Suppressor macrophage treated with lipopolysaccharide for 1 hour (primary cell): ENCODE data around the gene LCN6.

Source experiments
- DNase-seq, 3 donors: peaks; one replicate each; pipeline ENCODE4 v3.0.0-alpha.2; 2020 to 2022

Gene LCN6

DNA sequence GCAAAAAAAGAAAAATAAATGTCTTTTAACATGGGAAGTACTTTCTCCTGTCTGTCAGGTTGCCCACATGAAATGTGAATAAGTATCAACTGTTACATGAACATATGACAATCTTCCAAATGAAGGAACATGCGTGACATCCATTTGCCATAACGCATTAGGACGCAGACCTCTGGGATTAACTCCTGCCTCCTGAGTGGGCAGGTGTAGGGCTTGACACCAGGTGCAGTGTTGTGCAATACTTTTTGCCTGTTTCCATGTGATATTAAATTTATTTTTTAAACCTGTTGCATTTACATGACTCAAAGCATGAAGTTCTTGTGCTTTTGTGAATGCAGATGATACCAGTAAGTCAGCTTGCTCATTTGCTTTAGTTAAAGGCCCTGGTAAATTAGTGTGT, 34.1 kb upstream of the LCN6 start:
- no peak for DNase-seq

DNA sequence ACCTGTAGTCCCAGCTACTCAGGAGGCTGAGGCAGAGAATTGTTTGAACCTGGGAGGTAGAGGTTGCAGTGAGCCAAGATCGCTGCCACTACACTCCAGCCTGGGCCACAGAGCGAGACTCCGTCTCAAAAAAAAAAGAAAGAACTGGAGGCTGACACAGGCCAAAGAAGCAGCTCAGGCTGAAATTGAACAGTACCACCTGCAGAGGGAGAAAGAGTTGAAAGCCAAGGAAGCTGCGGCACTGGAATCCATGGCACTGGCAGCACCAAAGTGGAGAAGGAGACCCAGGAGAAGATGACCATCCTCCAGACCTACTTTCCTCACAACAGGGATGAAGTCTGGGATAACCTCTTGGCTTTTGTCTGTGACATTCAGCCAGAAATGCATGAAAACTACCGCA, 31.5 kb upstream of the LCN6 start:
- DNase-seq = no peak

DNA sequence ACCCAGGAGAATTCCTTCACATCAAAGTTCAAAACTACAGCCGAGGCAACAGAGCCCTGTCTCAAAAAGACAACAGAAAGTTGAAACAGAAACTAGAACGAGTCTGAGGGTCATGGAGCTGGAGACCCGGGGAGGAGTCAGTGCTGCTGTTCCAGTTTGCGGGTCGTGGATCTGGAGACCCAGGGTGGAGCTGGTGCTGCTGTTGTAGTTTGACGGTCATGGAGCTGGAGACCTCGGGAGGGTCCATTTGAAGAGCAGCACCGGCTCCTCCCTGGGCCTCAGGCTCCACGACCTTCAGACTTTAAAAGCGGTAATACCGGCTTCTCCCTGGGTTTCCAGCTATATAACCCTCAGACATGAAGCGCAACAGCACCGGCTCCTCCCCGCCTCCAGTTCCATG, 29.0 kb upstream of the LCN6 start:
- no peak for DNase-seq

DNA sequence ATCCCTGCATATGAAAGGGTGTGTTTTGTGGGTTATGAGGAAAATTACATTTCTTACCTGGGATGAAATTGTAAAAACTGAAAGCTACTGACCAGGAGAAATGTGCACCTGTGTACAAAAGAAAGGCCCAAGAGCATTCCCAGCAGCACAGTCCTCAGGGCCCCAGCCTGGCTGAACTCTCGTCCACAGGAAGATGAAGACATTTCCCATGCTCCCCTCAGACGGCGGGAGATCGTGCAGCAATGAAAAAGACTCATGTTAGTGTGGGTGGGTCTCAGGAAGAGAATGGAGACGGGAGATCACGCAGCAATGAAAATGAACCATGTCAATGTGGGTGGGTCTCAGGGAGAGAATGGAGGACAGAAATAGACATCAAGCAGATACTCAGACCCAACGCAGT, 28.6 kb upstream of the LCN6 start:
- no peak for DNase-seq

DNA sequence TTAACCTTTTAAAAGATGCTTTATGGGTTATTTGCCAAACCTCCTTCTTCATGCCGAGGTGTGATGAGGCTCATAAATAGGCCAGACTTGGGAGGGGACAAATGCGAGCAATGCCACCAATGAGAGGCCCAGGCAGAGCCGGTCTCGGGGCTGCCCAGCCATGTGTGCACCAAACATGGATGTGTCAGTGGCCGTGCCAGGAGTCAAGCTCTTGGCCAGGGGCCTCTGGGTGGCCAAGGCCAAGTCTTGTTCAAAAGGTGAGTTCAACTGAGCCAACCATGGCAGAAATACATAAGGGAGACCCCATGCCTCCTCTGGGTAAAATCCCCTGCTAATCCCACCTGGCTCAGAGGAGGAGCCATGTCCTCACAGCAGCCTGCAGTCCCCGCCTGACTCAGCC, 26.9 kb upstream of the LCN6 start:
- no peak for DNase-seq

DNA sequence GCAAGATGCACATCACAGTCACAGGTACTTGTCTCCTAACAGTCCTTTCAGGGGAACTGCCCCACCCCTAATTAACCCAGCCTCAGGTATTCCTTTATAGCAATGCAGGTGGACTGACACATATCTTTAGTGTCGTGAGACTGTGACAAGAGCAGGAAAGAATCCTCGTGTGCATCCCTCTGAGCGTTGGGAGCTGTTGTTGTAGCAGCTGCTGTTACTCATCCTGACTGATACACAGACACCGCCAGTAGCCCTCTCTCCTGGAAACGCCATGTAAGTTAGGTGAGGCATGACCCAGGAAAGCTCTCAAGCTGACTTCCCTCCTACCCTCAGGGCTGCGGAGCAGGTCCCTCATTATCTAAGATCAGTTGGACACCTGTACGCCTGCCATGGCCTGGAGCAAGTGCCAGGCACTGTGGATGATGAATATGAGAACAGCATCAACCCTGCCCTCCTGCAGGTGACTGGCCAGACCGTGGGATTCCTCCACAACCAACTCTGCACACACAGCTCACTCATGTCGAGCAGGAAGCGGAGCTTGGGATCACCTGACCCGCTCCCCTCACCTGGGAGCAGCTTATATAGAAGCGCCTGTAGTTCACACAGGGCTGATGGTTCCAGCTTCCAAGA, 26.2 kb upstream of the LCN6 start:
- DNase-seq = no peak

DNA sequence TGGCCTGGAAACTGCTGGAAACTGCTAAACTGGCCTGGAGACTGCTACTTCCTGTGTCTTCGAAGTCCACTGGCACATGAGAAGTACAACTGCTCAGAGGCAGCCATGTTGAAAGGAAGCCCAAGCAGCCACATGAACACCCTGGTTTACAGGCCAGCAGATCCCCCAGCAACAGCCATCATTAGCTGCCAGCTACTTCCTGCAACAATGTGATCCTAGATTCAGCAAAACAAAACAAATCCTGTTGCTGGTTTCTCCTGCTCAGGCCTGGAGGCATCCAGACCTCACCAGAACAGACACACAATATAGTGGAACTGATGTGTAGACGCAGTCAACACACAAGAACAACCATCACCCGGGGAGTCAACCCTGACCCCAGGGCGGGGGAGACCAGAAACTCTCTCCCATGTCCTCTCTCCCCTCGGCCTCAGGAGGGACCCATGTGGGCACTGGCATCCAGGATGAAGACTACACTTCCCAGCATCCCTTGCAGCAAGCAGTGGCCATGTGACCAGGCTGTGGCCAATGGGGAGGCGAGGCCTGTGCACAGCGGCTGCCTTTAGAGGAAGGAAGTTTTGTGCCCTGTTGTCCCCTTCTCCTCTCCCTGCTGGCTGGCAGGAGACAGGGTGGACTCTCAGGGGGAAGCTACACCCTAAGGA, 25.2 kb upstream of the LCN6 start:
- peak; percentile 46 to 55 (median 53) for DNase-seq

DNA sequence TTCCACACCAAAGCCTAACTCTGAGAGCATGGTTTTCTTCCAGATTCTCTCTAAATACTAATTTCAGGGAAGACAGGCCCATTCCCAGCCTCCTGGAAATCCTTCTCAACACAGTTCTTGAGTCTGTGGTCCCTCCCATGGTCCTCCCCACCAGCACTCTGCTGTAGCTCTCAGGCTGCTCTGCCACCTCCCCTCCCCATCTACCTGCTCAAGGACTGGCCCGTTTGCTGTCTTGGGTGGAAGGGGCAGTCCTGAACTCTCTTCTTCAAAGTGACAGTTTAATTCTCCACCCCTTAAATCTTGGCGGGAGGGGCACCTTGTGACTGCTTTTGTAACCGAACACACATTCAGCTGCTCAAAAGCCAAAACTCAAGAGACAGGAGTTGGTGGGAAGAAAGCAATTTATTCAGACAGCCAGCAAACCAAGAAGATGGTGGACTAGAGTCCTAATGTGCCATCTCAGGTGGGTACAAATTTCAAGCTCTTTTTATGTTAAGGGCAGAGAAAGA, 23.6 kb upstream of the LCN6 start:
- DNase-seq = no peak

DNA sequence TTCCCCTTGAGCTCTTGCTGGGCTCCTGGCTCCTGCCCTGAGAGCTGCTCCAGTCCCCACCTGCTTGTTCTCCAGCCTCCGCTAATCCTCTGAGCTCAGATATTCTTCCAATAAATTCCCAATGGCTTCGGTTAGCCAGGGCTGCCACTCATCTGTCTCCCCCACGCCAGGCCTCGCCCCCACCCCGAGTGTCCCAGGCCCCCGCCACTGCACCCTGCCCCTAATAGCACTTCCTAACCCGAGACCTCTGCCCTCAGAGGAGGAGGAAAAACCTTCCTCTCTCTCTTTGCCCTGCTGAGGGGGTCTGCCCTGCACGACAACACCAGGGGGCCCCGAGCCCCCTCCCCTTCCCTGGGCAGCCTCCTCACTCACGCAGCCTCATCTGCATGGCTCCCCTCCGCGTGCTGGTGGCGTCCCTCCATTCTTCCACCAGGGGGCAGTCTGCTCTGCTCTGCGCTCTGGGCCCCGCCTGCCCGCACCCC, 21.4 kb upstream of the LCN6 start:
- peak; percentile 58 to 70 (median 59) for DNase-seq

DNA sequence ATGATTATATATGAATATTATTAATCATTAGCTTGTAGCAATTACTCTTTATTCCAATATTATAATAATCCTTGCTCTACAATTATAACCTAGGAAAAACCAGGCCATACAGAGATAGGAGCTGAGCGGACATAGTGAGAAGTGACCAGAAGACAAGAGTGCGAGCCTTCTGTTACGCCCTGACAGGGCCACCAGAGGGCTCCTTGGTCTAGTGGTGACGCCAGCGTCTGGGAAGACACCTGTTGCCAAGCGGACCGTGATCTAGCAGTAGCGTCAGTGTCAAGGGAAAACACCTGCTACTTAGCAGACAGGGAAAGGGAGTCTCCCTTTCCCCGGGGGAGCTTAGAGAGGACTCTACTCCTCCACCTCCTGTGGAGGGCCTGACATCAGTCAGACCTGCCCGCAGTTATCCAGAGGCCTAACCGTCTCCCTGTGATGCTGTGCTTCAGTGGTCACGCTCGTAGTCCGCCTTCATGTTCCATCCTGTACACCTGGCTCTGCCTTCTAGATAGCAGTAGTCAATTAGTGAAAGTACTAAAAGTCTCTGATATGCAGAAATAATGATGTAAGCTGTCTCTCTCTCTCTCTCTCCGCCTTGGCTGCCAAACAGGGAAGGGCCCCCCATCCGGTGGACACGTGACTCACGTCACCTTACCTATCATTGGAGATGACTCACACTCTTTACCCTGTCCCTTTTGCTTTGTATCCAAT, 18.2 kb upstream of the LCN6 start:
- DNase-seq = peak; percentile 70 to 86 (median 78)

DNA sequence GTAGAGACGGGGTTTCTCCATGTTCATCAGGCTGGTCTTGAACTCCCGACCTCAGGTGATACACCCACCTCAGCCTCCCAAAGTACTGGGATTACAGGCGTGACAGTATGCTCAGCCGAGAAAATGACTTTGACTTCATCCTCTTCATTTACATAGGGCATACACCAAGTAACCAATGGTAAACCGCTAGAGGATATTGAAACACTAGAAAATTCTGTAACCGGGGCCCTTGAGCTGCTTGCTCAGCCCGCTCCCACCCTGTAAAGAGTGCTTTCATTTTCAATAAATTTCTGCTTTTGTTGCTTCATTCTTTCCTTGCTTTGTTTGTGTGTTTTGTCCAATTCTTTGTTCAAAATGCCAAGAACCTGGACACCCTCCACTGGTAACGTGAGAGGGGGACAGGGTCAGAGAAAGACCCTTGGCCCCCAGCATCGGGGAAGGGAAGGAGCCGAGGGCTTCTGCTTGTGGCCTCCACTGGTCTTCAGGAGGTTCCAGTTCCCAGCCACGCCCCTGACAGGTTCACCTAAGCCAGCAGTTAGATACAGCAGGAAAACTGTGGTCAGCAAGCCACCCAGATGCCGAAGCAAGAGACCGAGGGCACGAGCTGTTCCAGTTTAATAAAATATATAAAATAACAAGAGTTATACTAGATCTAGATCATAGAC, 17.6 kb upstream of the LCN6 start:
- DNase-seq = peak in 1 of 3 donors; percentile 21

DNA sequence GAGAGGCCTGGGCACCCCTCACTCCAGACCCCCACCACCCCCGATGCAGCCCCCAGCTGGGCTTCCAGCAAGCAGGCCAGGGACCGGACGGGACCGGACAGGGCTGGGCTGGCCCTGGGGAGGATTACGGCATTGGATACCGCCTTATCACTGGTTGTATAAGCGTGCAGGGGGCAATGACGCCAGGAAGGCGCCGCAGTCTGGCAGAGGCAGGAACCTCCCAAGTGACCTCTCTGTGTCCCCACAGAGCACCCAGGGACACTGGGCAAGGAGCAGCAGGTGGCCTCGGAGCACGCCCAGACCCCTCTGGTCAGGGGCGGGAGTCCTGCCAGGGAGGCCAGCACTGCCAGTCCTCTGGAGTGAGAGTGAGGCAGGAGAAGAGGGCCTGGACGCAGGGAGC, 16.7 kb upstream of the LCN6 start:
- no peak for DNase-seq

DNA sequence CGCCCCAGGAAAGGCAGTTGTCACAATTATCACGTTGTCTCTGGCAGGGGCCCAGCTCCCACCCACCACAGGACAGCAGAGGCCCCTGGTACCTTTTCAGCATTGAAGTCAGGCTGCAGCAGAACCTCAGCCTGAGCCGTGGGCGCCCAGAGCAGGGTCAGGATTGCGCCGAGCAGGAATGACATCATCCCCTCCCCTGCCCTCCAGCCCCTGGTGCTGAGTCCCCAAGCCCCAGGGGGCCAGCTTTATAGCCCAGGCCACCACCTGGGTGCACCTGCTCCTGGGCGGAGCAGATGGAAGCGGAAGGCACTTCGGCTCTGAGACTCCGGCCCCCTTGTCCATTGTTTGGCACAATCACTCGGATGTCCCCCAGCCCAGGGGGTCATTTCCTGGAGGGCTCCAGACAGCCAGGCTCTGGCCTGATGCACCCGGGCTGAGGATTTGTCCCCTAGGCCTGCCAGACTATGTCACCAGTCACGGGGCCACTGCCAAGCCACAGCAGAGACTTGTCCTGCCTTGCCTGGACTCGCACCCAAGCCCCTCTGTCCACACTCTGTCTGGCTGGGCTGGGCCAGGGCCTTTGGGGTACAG, 16.1 kb upstream of the LCN6 start, which contains the start of gene LCN15:
TSS of gene LCN15 (minus strand) at position 218 of the 591 bp plus-strand sequence. CDS start at position 188, 30 bp downstream.
- no peak for DNase-seq

DNA sequence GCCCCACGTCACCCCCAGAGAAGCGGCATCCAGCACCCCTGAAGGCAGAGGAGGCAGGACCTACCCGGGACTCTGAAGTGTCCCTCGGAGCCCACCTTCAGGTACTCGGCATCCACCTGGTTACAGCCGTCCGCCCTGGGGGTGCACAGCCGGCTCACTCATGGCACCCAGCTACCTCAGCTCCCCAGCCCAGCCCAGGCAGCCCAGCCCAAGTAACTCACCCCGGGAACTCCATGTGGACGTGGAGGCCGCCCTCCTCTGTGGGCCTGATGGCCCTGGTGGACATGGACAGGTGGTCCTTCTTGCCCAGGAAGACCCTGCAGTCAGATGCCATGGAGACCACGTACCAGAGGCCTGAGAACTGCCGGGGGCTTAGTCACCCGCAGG, 15.3 kb upstream of the LCN6 start:
- no peak for DNase-seq

DNA sequence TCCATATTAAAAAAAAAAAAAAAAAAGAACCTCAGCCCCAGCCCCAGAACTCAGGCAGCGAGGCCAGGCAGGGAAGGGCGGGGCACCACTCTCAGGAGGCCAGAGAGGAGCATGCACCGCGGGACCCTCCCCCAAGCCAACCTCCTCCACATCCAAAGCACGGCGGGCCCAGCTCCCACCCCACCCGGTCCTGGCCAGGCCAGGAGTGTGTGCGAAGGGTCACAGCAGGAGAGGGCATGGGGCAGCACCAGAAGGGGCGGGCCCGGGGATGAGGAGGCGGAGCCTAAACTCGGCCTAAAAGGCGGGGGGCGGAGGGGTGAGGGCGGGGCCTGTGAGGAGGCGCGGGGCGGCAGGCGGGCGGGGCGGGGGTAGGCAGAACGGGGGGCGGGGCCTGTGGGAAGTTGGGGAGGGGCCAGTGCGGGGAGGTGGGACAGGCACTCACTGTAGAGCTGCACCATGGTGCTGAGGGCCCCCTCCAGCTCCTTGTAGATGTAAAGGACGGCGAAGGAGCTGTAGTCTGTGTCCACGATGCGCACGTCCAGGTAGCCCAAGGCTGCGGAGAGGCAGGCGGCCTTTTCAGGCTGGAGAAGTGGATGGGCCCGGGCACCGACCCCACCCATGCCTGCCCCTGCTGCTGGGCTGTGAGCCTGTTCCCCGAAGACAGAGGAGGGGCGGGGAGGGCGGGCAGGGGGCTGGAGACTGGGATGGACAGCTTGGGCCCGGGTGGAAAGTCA, 14.8 kb upstream of the LCN6 start:
- peak; percentile 30 to 73 (median 30) for DNase-seq

DNA sequence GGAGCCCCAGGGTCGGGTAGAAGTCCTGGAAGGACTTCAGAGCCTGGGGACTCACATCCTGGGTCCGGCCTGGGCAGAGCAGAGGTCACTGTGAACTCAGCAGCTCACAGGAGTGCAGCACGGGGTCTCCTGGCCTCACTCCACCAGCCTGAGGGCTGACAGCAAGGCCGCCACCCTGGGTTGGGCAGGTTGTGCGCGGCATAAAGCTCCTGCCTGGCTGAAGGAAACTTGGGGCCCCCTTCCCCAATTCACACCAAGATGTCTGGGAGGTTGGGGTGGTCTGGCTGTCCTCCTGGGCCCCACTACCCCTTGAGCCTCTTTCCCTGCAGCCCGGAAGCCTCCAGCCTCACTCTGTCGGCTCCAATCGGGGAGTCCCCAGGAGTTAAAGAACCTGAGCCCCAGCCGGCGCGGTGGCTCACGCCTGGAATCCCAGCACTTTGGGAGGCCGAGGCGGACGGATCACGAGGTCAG, 13.9 kb upstream of the LCN6 start:
- DNase-seq = no peak

DNA sequence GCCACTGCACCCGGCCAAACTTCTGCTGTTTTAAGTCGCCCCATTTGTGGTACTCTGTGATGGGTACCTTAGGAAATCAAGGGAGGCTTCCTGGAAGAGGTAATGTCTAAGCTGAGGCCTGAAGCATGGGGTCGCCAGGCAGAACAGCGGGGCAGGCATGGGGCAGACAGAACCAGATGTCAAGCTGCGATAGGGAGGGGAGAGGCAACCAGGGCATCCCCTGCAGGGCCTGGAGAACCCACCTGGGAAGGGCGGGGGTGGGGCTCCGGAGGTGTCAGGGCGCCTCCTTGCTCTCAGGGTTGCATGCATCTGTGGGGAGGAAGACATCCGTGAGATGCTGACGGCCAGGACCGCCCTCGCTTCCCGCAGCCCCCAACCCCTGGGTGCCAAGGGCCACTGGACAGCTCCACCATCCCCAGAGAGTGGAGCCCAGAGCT, 13.2 kb upstream of the LCN6 start:
- DNase-seq = no peak

DNA sequence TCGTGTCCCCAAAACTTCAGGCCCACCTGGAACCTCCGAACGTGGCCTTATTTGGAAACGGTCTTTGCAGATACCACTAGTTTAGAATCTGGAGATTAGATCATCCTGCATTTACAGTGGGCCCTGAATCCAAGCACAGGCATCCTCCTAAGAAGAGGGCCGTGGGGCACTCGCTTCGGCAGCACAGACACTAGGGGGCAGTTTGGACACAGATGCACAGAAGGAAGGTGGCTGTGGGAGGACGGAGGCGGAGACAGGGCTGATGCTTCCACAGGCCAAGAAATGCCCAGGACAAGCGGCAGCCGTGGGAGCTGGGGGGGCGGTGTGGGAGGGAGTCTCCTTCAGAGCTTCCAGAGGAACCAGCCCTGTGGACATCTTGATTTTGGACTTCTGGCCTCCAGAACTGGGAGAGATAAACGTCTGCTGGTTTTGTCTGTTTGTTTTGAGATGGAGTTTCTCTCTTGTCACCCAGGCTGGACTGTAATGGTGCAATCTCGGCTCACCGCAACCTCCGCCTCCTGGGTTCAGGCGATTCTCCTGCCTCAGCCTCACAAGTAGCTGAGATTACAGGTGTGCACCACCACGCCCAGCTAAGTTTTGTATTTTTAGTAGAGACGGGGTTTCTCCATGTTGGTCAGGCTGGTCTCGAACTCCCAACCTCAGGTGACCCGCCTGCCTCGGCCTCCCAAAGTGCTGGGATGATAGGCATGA, 12.7 kb upstream of the LCN6 start:
- peak; percentile 73 to 87 (median 81) for DNase-seq

DNA sequence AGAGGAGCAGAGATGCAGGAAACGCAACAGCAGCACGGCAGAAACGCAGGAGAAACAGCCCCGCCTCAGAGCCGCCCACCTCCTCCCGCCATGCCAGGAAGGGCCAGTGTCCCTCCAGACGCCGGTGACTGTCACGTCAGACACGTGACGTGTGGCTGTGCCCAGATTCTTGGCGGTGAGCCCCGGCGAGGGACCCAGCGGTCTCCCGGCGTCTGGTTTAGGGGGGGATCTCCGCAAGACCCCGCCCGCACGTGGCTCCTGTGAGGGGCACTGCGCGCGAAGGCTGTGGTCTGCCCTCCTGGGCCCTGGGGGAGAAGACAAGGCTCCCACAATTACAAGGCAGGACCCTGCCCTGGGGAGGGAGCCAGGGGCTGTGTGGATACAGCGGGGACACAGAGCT, 12.1 kb upstream of the LCN6 start:
- DNase-seq = no peak

DNA sequence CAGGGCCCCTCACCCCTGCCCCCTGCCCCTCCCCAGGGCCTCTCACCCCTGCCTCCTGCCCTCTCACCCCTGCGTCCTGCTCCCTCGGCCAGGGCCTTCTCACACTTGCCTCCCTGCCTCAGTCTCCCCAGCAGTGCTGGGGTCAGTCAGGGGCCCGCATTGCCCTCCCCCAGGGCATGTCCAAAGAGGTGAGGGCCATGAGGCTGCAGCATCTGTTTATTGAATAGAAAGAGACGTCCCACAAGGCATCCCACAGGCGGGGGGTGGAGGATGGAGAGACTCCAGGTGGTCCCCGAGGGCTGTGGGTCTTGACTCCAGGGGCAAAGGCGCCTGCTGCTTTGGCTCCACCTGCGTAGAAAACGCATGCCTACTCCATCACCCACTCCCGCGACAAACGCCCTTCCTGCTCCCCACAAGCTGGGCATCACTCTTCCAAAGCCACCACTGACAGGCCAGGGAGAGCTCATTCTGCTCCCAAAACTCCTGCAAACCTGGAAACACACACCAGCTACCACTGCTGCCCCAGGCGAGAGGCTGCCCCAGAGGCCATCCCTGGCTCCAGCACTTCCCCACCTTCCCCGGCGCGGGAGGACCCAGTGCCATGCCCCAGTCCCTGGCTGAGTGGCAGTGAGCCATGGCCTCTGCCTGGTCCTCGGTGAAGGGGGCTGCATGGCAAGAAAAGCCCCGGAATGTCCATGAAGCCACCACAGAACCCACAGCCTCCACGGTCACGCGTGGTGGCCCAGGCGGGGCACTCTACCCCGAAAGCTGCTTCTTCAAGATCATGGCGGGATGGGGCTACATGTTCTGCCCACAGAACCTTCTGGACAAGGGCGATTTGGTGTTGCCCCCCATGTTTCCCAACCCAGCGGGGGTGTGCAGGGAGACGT, 11.4 kb upstream of the LCN6 start:
- DNase-seq = no peak
